Measurements from ENCODE around the gene FRMD3.
"Not testable (repeated sequence)": the region's sequence is repeated elsewhere in the genome, so short reads cannot be mapped to it uniquely, and the experiment has no call there.

The FRMD3 gene

GRCh38 chr9:83384214-83384613 is 154.0 kb downstream of the FRMD3 start:
- peak; percentile 39 for DNase-seq

GRCh38 chr9:83383034-83383433 is 155.2 kb downstream of the FRMD3 start:
- DNase-seq, result no peak

GRCh38 chr9:83382421-83382820 is 155.8 kb downstream of the FRMD3 start:
- DNase-seq, result no peak

- DNase-seq, result peak; percentile 19
Measured at GRCh38 chr9:83379045-83379444, 159.2 kb downstream of the FRMD3 start.

DNA sequence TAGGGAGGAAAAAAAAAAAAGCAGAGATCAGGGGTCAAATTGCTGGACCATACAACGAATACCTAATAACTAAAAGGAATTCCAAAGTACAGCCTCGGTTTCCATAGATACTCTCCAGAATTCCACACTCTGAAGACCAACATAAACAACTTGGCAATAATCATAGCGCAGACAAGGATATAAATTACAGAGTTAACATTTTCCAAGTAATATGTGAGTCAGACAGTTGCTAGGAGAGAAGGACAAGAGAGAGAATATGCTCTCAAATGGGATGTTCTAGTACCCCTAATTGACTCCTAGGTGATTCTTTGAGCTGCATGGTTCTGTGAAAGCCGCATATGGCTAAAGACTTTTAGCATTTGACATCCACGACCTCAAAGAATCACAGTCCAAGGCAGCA is 165.2 kb downstream of the FRMD3 start:
- DNase-seq, result no peak

DNA sequence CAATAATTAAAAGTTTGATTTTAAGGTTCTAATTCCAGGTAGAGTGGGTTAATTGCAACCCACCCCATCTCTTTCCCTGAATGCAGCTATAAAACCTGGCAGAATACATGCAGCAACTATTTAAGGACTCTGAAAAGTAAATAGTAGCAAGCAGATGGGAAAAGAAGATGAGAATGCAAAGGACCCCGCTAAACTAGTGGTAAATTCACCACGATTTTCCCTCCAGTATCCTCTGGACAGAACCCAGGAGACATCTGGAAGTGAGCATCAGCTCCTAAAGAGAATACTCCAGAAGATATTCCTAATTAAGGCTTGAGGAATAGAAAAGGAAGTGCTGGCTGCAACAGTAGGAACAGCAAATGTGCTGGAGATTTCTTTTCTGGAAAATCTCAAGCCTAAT is 170.9 kb downstream of the FRMD3 start:
- DNase-seq, result no peak

DNA sequence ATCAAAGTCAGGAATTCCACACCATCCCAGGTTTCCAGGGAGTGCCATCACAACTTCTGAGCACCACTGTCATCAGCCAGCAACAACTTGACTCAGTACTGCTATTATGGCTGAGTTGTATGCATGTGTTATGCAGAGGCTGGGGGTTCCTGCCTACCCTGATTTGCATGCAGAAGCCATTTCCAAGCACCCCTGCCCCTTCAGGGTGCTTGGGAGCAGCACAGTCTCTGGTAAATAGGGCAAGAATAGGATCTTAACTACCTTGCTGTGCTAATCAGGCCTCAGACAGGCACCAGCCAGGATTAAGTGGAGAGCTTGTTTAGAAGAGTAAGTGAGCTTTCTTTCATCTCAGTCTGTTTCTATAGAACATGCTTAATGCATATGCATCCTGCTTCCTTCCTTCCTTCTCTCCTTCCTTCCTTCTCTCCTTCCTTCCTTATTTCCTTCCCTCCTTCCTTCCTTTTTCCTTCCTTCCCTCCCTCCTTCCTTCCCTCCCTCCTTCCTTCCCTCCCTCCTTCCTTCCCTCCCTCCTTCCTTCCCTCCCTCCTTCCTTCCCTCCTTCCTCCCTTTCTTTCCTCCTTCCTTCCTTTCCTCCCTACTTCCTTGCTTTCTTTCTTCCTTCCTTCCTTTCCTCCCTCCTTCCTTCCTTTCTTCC is 175.7 kb downstream of the FRMD3 start:
- DNase-seq, result no peak

- no peak for DNase-seq
Measured at GRCh38 chr9:83359039-83359438, 179.2 kb downstream of the FRMD3 start.

- not testable (repeated sequence) for DNase-seq
Measured at GRCh38 chr9:83358493-83358892, 179.7 kb downstream of the FRMD3 start.

DNA sequence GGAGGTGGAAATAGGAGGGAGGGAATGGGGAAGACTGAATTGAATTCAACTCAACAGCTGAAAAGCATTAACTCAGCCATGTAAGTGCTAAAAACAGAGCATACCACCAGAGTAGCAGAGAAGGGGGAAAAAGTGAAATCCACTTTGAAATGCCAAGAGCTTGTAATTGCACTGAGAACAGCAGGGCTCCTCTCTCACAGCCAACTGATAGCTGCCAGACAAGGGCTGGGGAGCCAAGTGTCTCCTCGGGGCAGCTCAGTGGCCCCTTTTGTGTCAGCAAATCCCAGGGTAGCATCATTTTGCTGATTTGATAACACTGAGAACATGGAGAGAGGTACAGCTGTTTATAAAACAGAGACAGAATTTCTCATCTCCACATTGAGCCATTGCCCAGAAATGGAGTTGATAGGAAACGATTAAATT is 182.5 kb downstream of the FRMD3 start:
- DNase-seq, result peak; percentile 39

DNA sequence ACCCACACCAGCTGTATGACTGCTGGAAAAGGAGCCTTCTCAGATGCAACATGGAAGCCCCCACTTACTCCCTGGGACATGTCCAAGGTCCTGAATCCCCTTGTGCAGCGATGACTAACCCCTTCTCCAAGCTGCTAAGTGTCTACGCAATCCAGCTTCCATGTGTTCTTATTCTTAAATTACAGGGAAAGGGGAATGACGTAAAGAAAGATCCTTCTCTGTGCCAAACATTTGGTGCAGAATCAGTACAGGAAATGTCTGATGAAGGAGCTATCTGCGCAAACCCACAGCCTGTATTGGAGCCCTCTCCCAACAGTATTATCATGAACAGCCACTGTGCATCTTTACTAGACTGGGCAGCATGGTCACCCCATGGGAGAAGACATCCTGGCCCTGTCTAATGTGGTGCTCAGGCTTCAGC is 183.2 kb downstream of the FRMD3 start:
- peak; percentile 39 for DNase-seq

DNA sequence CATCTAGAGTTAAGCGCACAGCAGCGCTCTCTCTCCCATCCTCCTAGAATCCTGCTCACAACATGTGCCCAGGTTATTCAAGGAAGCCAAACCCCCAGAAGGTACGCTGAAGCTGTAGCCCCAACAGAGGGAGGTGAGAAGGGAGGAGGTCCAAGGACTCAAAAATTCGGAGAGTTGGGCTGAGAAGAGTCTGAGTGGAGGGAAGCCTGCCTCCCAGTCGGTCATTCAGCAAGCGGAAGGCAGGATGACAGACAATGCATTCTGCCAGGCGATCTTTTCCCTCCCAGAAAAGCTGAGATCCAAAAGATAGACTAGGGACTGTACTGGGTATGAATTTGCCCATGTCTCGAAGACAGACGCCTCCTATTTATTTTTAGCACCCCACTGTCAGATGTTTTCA is 189.2 kb downstream of the FRMD3 start:
- DNase-seq, result no peak

GRCh38 chr9:83346655-83347420 is 191.4 kb downstream of the FRMD3 start:
- no peak for DNase-seq

GRCh38 chr9:83343366-83343999 is 194.7 kb downstream of the FRMD3 start:
- no peak for DNase-seq

GRCh38 chr9:83342731-83343130 is 195.5 kb downstream of the FRMD3 start:
- DNase-seq, result no peak

DNA sequence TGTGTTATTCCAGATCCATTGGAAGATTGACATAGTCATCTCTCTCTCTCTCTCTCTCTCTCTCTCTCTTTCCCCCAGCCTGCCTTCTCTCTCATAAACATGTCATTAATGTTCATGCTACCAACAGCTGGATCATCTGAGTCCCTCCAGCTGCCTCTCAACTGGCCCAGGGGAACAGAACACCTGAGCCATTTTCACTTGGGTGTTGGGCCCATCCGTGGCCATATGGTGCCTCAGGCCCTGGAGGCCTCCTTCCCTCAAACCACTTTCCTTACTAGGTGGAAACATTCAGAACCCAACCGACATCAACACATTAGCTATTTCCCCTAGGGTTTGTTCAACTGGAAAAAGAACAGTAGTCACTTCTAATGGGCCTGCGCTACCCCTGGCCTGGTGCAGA is 196.2 kb downstream of the FRMD3 start:
- peak; percentile 67 for DNase-seq

DNA sequence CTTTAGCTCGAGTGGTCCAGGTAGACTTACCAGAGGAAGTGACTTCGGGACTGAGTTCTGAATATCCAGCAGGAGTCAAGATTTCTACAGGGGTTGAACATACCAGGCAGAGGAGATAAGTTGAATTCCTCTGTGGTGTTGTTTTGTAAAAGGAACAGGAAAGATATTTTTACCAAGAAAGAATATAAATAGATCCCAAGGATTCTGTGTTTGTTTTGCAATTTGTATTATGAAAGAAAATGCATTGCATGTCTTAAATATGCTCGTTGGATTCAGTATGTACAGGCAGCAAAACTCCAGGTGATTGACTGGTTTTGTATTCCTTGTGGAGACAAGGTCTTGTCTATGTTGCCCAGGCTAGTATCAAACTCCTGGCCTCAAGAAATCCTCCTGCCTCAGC is 197.8 kb downstream of the FRMD3 start:
- DNase-seq, result no peak

DNA sequence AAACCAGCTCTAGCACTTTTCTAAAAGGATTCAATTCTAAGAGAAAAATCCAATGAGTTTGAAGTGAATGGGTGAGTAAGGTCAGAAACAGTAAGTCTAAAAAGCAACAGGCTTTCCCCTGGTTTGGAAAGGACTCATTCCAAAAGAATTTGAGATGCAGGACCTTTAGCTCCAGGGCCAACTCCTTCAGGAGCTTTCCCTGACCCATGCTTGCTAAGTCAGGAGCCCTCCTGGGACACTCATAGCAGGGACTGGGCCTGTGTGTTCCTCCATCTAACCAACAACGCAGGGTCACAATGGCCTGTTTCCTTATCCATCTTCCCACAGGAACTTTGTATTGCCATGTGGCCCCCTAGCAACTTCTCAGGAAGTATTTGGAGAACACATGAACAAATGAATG is 198.8 kb downstream of the FRMD3 start:
- DNase-seq, result no peak

DNA sequence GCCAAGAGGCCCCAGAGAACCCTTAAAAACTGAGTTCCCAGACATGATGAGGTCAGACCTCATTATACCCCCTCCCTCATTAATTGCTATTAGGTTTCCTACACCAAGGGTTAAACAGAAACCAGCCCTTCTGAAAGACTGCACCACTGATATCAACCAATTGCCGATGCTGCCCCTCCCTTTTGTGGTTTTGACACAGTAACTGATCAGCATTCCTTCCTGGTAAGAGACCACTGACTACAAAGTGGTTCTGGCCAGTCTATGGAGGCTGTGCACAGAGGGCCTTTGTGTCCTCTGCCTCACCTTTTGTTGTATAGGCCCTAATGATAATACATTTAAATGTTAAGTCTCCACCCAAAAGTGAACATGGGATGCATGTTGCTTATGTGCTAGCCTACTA is 201.5 kb downstream of the FRMD3 start:
- DNase-seq, result no peak

DNA sequence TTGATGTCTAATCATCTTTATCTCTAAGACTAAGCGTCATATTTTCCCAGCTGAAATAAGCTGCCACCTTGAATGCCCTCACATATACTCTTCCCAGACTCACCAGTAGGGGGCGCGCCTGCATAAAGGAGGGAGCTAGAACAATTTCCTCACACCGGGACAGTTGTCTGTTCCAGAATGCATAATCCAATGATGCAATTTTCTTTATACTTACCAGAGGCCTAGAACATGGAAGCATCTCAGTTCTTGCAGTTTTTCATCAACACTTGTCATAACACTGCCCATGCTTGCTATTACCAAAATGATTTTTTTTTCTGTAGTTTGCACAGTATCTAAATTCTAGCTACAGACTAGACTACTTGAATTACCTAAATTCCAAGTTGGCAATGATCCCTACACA is 203.9 kb downstream of the FRMD3 start:
- DNase-seq, result peak; percentile 91

DNA sequence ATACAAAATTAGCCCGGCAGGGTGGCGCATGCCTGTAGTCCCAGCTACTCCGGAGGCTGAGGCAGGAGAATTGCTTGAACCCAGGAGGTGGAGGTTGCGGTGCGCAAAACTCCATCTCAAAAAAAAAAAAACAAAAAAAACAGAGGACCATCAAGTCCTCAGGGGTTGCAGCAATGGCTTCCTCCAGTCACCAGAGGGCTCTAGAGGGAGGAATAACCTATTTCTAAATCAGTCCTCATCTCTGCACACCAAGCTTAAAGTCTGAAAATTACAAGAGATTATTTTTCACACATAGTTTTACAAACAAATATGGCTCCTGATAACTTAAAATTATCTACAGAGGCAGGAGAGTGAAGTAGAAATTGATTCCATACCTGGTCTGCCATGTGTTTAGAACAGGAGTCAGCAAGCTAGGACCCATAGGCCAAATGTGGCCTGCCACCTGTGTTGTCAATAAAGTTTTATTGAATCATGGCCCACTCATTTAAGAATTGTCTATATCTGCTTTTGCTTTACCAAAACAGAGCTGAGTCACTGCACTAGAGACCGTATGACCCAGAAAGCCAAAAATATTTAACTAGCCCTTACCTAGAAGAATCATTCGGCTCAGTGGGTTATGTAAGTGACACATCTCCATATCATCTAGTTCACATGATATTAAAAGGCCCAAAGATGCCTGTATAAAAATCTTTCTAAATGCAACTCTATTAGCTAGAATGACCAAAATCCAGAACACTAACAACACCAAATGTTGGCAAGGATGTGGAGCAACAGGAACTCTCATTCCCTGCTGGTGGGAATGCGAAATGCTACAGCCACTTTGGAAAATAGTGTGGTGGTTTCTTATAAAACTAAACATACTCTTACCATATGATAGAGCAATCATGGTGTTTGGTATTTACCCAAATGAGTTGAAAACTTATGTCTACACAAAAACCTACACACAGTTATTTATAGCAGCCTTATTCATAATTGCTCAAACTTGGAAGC is 207.7 kb downstream of the FRMD3 start:
- DNase-seq, result no peak

GRCh38 chr9:83327750-83328622 is 210.2 kb downstream of the FRMD3 start:
- peak; percentile 30 for DNase-seq
